GM21619 (cell line): ENCODE data around the gene HAND2.

ENCODE experiments used
- ATAC-seq: cut with Tn5 transposase; IDR thresholded peaks from one replicate; pipeline ENCODE4 v1.9.1; 2021; ENCODE audit not compliant: unreplicated experiment

HAND2 gene

DNA sequence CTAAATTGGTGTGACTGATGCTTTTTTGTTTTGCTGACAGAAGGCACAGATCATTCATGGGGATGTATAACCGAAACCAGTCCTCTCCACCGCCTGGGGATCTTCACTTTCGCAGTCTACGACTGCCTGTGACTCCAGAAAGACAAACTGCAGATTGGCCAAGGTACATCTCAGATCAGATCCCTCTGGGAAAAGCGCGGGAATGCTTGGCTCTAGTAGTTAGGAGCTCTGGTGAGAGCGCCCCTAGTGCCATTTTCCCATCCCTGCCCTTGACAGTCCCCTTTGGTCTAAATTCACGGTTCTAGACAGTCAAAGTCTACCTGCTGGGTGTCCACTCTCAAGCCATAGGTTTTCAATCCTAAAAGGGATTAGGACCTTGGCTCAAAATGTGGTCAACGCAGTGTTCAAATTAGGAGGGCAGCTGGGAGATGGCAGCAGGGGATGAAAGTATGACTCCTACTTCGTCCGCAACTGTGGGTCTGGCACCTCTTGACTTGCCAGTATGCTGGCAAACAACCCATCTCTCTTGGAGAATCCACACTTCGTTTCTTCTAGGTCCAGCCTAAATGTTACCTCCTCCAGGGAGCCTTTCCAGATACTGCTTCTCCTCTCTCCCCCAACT lies 6.9 kb upstream of the HAND2 start:
- no peak for ATAC-seq

GRCh38 chr4:173535957-173536356 lies 5.9 kb upstream of the HAND2 start:
- ATAC-seq = no peak

DNA sequence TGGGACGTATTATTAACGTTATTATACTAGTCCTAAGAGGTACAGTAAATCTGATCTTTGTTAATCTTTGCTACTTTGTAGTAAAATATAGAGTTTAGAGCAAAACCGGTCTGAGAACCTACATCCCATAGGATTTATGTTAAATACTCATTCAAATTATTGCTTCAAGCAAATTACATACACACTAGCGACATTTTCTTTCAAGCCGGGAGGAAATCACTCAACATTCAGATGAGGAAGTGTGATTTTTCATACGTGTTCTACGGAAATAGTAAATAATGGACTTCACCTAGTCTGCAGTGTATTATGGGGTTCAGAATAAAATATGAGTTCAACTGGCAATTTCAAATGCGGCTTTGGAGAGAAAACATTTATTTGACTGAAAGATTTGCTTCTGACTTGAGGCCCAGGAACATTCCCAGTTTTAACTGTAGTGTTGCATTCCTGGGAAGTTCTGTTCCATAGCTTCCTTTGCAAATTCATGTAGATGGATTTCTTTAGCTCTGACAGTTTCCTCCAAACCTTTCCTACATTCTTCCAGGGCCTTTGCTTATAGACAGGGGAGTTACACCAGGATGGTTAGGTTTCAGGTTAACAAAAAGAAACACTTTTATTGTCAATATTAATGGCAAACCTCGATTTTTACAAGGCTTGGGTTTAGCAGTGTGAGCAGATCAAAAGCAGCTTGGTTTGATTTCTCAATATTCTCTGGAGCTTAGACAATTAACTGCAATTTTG lies 5.3 kb upstream of the HAND2 start:
- no peak for ATAC-seq

DNA sequence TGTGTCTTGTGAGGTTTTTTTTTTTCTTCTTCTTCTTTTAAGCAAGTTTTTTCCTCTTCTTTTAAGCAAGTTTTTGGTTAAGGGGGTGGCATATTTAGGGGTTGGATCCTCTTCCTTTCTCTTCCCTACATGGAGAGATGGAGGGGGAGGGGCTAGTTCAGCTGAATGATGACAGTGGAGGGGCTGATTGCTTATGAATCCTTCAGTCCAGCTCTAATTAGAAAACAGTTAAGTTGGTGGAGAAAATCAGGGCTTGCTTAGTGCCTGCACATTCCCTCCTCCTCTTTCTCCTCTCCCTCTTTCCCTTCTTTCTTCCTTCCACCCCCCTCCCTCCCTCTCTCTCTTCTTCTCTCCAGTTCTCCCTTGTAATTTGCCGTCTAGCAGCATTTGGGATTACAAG lies 4.4 kb upstream of the HAND2 start:
- ATAC-seq = no peak

- ATAC-seq = no peak
Observed at GRCh38 chr4:173532725-173533511, 2.9 kb upstream of the HAND2 start.

DNA sequence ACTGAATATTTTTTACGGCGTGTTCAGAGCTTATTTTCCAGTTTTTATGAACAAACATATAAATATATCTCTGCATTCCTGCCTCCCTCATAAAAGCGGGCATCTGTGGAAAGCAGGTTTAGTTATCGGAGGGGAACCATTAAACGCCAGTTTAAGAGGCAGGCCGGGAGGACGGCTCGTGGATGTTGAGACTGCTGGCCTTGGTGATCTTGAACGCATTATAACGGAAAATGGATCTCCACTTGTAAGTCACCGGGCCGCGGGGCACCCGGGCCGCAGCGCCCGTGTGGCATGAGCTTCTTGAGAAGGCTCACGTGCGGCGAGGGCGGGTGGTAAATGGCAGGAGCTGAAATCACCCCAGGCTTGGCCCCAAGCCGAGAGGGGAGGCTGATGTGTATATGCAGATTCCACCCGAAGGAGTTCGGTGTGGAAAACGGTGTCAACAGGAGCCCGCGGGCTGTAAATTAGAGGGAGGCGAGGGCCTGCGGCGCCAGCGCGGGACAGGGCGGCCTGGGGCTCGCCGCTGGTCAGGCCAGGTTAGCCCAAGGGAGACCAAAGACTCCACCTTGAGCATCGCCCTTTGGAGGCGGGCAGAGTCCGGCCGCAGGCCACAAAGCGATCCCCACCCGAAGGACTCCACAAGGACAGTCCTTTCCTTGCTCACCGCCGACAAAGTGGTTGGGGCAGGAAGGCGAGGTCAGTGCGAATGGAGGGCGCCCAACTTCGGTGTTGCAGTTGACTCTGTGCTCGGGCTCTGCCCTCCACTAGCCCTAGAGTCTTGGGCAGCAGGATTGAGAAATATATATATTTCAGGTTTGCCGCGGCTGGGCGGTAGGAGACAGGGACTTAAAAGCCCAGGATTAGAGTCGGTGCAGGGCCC lies 1.3 kb upstream of the HAND2 start:
- ATAC-seq = no peak

DNA sequence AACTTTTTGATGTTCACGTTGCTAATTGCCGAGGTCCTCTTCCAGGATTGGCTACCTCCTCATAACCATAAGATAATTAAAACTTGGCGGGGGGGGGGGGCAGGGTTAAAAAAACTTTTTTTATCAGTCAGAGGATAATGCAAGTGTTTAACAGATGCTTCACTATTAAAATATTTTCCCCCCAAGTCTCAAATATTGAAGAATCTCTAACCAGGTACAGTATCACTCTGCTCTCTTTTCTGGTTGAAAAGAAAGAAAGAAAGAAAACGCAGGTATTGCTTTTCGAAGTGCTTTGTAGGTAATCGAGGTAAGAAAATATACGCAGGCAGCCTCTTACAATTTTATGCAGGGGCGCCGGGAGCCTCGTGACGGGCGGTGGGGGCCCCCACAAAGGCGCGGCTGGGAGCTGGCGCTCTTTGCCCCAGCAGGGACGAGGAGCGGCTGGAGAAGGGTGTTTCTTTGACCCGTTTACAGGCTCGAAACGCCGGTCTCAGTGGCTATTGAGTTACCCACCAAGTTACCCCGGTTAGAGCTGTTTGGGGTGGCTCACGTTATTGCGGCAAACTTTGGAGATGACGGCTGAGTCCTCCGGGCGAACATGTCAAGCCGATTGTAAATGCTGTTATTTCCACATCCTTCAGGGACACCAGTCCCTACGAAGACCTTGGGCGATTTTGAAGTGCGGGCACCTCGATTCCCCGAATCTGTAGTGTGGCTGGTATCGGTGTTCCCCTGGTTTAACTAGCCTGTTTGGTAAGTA lies 477 bp upstream of the HAND2 start:
- ATAC-seq = no peak

- ATAC-seq = no peak
Observed at GRCh38 chr4:173528378-173529321, 1.4 kb downstream of the HAND2 start.

GRCh38 chr4:173527103-173527891 lies 2.7 kb downstream of the HAND2 start:
- ATAC-seq = no peak

- ATAC-seq = no peak
Observed at GRCh38 chr4:173526724-173527102, 3.3 kb downstream of the HAND2 start.

DNA sequence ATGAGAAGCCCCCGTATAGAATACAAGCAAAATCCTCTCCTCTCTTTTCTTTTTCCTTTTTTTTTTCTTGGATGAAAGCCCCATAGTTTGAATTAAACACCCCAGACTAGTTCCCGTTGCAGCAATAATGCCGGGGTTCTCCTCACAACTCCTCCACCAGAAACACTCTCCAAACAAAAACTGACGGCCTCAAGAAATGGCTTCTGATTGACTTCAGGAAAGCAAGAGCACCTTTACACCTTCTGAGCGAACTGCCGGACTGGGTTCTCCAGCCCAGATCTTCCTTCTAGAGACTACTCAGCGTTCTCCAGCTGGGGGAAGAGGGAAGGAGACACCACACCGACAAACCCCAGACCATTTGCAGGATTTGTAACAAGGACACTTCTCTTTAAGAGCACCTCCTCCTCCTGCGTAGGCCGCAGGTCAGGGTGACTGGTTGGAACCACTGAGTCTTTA lies 4.0 kb downstream of the HAND2 start:
- no peak for ATAC-seq

- ATAC-seq = no peak
Observed at GRCh38 chr4:173525118-173526011, 4.7 kb downstream of the HAND2 start.

DNA sequence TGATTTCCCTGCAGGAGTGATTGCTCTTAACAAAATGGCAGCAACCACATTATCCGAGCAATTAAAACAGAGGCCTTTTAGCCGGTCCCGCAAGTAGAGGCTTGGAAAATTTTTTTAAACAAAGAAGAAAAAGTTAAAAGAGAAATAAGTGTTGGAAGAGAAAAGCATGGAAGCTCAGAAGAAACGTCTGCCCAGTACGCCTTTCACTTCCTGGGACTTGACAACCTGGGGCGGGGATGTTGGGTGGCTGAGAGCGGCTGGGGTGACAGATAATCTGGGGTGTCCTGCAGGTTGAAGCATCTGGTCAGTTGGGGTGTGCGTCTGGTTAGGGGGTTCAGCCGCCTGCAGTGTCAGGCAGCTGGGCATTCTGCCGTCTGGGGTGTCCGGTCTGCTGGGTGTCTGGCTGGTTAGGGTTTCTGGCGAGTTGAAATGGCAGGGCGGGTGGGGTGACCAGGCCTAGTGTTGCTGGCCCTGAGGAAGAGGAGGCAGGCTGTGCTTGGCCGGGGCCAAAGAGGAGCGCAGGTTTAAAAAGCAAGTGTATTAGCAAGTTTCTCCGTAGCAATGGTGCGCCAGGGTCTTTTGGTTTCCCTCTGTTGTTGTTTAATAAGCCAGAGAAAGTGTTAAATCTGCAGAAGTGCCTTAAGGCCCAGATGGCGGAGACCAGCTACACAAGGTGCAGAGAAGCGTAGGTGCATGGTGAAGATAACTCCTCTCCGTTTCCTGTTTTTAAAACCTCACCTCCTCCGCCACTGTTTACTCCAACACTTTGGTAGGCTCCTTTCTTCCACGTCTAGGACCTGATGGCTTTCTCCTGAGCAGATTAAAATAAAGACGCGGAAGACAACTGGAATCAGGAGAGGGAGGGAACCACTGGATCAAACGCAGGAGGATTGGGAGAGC lies 5.6 kb downstream of the HAND2 start:
- ATAC-seq = no peak

DNA sequence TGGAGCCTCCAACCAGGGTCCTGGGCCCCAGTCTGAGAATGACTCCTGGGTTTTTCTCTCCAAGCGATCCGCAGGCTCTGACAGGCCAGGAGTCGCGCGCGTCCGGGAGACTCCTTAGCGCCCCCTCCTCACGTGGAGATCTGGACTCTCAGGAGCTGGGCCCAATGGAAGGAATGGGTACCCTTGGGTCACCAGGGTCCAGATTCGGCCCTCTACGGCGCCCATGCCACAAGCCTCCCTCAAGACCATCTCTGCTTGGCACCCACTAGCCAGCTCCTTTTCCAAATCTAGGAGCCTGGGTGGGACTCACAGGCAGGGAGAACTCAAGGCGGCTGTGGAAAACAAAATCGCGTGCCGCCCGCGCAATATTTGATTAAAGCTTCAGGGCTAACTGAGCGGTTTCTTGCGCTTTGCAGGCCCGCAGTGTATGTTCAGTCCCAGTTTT lies 7.1 kb downstream of the HAND2 start:
- no peak for ATAC-seq

GRCh38 chr4:173522160-173522950 lies 7.7 kb downstream of the HAND2 start:
- ATAC-seq = no peak
